B cell (primary cell): ENCODE measurements around the gene SDF2L1.
"Not testable (repeated sequence)": the region's sequence is repeated elsewhere in the genome, so short reads cannot be mapped to it uniquely, and the experiment has no call there.

Experiments
- EZH2 ChIP-seq: IDR thresholded peaks from 2 replicates; pipeline ENCODE4 v1.6.1; 2012; ENCODE audit warnings: borderline replicate concordance, low read depth, mild to moderate bottlenecking, moderate library complexity, low read length; ENCODE audit not compliant: insufficient read depth, poor library complexity, severe bottlenecking
- TF ChIP-seq, protein P1 (sequence below): fragments of 200-600 bp; IDR thresholded peaks from one replicate; pipeline ENCODE4 v1.8.0; 2022; ENCODE audit warnings: antibody characterized with exemption, mild to moderate bottlenecking

DNA sequence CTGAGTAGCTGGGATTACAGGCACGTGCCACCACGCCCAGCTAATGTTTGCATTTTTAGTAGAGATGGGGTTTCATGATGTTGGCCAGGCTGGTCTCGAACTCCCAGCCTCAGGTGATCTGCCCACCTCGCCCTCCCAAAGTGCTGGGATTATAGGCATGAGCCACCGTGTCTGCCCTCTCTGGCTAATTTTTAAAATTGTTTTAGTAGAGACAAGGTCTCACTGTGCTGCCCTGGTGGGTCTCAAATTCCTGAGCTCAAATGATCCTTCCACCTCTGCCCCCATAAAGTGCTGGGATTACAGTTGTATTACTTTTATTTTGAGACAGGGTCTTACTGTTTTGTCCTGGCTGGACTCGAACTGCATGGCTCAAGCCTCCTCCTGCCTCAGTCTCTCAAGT lies 3.4 kb downstream of the SDF2L1 start:
- TF ChIP-seq, protein P1, sequence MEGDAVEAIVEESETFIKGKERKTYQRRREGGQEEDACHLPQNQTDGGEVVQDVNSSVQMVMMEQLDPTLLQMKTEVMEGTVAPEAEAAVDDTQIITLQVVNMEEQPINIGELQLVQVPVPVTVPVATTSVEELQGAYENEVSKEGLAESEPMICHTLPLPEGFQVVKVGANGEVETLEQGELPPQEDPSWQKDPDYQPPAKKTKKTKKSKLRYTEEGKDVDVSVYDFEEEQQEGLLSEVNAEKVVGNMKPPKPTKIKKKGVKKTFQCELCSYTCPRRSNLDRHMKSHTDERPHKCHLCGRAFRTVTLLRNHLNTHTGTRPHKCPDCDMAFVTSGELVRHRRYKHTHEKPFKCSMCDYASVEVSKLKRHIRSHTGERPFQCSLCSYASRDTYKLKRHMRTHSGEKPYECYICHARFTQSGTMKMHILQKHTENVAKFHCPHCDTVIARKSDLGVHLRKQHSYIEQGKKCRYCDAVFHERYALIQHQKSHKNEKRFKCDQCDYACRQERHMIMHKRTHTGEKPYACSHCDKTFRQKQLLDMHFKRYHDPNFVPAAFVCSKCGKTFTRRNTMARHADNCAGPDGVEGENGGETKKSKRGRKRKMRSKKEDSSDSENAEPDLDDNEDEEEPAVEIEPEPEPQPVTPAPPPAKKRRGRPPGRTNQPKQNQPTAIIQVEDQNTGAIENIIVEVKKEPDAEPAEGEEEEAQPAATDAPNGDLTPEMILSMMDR = not testable (repeated sequence)
- TF ChIP-seq EZH2 = not testable (repeated sequence)
